Tibial artery (tissue), 4 donors: Measurements from ENCODE around the gene SPTB.

Source experiments
- DNase-seq, 2 donors: peaks; one replicate each; pipeline ENCODE4 v3.0.0-alpha.2; 2019
- H3K27ac ChIP-seq, 2 donors: fragments of 200-600 bp; sonication (generic) in 1 of 2; 1 replicate in 1 of 2; 2 replicates in 1 of 2; pipeline ENCODE4 v1.5.1; 2018 to 2019; ENCODE audit warnings: mild to moderate bottlenecking in 1 of 2
- H3K27me3 ChIP-seq, 2 donors: fragments of 200-600 bp; sonication (generic) in 1 of 2; one replicate each; pipeline versions ENCODE4 v1.5.1 to v1.6.0; 2016 to 2019
- H3K36me3 ChIP-seq, 3 donors: fragments of 200-600 bp; sonication (generic) in 2 of 3; one replicate each; pipeline ENCODE4 v1.5.1; 2016 to 2019; ENCODE audit warnings: mild to moderate bottlenecking in 2 of 3
- H3K4me1 ChIP-seq, 4 donors: fragments of 200-600 bp; sonication (generic) in 2 of 4; 1 replicate in 3 of 4; 2 replicates in 1 of 4; pipeline ENCODE4 v1.5.1; 2016 to 2019
- H3K4me3 ChIP-seq, 2 donors: fragments of 200-600 bp; sonication (generic) in 1 of 2; 1 replicate in 1 of 2; 2 replicates in 1 of 2; pipeline ENCODE4 v1.5.1; 2018 to 2019; ENCODE audit warnings: mild to moderate bottlenecking in 2 of 2
- H3K9me3 ChIP-seq, 3 donors: fragments of 200-600 bp; sonication (generic) in 1 of 3; one replicate each; pipeline ENCODE4 v1.5.1; 2016 to 2019
- intact Hi-C: fragments of 100-400 bp; cut with DNase I; formaldehyde crosslinking; loops from one replicate; pipeline ENCODE4 v1.15.0; 2023; ENCODE audit warnings: low total_unique reads
- TF ChIP-seq, protein P1 (sequence below), 2 experiments: fragments of 200-600 bp in 1 of 2; fragments of 450-650 bp in 1 of 2; IDR thresholded peaks; one replicate each; pipeline ENCODE4 v1.5.1; 2017 to 2019; ENCODE audit warnings: antibody characterized with exemption in 2 of 2, mild to moderate bottlenecking in 1 of 2, moderate library complexity in 1 of 2

The SPTB gene

DNA sequence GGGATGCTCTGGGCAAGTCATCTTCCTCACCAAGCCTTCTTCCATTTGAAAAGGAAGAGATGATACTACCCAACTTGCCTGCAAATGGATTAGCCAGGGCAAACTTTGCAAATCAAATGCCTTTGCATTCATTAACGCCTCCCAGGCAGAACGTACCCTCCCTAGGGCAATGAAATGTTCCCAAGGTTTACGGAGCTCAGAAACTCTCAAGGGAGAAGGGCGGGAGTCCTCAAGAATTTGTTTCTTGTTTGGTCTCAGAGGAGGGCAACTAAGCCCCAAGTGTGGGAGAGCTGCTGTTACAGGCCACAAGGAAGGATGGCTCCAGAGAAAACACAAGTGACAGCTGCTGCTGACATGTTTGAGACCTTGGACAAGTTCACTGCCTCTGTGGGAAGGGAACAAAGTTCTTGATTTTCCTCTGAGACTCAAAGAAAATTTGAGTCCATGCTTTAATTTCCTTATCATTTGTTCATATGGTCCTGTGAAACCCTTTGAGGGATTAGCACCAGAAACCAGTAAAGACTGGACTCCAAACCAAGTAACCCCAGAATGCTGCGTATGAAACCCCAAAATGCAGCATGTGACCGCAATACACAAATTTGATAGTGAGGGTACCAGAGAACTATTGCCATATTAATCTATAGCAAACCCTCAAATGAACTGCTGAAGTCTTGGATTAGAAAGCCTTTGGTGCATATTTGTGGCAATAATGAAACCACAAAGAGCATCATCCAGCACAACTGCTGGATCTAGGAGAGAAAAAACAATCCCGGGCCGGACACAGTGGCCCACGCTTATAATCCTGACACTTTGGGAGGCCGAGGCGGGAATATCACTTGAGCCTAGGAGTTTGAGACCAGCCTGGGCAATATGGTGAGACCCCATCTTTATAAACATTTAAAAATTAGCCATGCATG is 22.9 kb downstream of the SPTB start:
- H3K27me3 ChIP-seq: no peaks in the 10 kb centered on the region
- TF ChIP-seq, protein P1, sequence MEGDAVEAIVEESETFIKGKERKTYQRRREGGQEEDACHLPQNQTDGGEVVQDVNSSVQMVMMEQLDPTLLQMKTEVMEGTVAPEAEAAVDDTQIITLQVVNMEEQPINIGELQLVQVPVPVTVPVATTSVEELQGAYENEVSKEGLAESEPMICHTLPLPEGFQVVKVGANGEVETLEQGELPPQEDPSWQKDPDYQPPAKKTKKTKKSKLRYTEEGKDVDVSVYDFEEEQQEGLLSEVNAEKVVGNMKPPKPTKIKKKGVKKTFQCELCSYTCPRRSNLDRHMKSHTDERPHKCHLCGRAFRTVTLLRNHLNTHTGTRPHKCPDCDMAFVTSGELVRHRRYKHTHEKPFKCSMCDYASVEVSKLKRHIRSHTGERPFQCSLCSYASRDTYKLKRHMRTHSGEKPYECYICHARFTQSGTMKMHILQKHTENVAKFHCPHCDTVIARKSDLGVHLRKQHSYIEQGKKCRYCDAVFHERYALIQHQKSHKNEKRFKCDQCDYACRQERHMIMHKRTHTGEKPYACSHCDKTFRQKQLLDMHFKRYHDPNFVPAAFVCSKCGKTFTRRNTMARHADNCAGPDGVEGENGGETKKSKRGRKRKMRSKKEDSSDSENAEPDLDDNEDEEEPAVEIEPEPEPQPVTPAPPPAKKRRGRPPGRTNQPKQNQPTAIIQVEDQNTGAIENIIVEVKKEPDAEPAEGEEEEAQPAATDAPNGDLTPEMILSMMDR (IDR thresholded peaks at IDR 0.05): no peak
- H3K9me3 ChIP-seq: no peaks in the 10 kb centered on the region
- no peak for DNase-seq
- peaks cover 0 to 14% (median 2%) of the 10 kb centered on the region in 4 donors for H3K4me1 ChIP-seq
- H3K36me3 ChIP-seq: no peaks in the 10 kb centered on the region
- no peak overlapping the region for H3K27ac ChIP-seq
- intact Hi-C loops: no loop called here
- H3K4me3 ChIP-seq: no peak overlapping the region

DNA sequence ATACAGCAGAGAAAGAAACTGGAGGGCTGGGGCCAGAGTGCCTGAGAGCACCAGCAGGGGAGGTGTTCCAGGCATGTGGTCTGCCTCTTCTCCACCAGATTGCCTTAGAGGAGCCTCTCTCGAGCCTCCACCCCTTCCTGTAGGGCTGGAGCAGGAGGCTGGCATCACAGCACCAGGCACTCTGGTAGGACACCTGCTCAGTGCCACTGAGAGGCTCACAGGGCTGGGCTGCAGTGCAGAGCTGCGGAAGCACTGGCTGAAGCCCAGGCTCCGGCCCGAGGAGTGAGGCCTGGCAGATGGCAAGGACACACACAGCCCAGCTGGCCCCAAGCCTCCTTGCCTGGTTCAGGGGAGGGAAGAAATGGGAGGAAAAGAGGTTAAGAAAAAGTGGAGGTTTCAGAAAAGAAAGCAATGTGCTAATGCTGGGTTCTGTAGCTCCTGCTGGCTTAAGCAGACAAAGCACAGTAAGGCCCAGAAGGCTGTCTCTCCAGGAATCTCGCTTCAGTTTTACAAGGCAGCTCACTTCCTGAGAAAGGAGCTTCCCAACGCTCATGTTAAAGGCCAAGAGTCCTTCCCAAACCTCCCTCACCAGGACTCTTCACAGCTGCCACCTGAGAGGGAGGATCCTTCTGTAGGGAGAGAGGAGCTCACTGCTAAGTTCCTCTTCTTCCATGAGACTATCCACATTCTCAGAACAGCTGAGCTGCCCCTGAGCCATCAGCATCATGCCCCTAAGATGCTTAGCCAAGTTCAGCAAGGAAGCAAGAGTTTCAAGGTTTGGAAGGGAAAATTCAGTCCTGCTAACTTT is 23.8 kb downstream of the SPTB start:
- H3K36me3 ChIP-seq: no peaks in the 10 kb centered on the region
- no peaks in the 10 kb centered on the region for H3K27me3 ChIP-seq
- peak overlapping the region; percentile 5 to 43 for H3K27ac ChIP-seq
- H3K4me1 ChIP-seq: peaks cover 0 to 14% (median 2%) of the 10 kb centered on the region in 4 donors
- H3K9me3 ChIP-seq: no peaks in the 10 kb centered on the region
- no peak for DNase-seq
- TF ChIP-seq, protein P1 (IDR thresholded peaks at IDR 0.05): no peak
- intact Hi-C loops: no loop called here
- no peak overlapping the region for H3K4me3 ChIP-seq

DNA sequence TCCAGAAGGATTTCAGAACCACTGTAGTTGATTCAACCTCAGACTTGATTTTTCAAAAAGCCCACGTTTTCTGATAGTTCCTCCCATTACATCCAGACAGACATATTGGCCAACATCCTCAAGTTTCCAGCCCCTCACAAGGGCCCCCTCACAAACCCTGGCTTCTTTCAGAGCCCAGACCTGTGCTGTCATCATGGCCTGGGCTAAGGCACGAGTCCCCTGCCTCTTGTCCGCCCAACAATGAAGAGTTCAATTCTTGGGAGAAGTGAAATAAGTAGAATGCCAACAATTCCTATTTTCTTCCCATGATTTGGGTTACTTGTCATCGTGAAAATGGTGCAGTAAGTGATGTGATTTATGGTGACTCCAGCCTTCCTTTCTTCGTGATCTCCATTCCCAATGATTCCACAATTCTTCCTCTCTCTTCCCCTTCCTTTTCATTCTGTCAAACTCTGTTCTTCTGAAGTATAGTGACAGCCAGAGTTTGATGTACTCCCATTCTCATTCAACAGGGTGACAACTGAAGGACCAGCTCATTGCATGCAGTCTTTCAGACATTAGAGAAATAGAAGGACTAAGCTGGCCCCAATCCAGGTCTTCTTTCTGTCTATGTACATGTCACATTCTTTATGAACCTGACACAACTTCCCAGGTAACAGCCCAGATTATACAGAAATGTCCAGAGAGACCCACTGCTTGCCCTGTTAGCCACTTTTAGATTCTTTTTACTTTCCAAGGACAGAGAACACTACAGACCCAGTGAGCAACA is 29.2 kb downstream of the SPTB start:
- no peaks in the 10 kb centered on the region for H3K36me3 ChIP-seq
- intact Hi-C loops: no loop called here
- H3K27ac ChIP-seq: no peak overlapping the region
- DNase-seq: no peak
- no peaks in the 10 kb centered on the region for H3K9me3 ChIP-seq
- TF ChIP-seq, protein P1 (IDR thresholded peaks at IDR 0.05): no peak
- no peaks in the 10 kb centered on the region for H3K27me3 ChIP-seq
- H3K4me1 ChIP-seq: peaks cover 0 to 2% (median 0%) of the 10 kb centered on the region in 4 donors
- H3K4me3 ChIP-seq: no peak overlapping the region

DNA sequence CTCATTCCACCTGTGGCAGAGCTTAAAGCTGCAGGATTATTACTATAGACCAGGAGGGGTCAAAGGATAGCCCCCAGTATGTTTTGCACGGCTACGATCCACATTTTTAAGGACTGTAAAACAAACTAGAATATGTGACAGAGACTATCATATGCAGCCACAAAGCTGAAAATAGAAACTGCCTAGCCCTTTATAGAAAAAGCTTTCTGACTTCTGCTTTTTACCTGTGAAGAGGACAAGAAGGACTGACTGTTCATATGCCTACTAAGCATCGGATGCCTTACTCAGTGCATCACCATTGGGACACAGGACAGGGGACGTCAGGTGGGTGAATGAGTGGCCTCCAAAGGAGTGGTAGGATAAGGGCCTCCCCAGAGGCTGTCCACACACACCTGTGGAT is 29.8 kb downstream of the SPTB start:
- Histone ChIP-seq H3K9me3 (no peaks in the 10 kb centered on the region), H3K27ac (no peak overlapping the region), H3K4me3 (no peak overlapping the region), H3K27me3 (no peaks in the 10 kb centered on the region), H3K4me1 (no peaks in the 10 kb centered on the region), H3K36me3 (no peaks in the 10 kb centered on the region)
- TF ChIP-seq, protein P1 (IDR thresholded peaks at IDR 0.05): no peak
- intact Hi-C loops: no loop called here
- no peak for DNase-seq

DNA sequence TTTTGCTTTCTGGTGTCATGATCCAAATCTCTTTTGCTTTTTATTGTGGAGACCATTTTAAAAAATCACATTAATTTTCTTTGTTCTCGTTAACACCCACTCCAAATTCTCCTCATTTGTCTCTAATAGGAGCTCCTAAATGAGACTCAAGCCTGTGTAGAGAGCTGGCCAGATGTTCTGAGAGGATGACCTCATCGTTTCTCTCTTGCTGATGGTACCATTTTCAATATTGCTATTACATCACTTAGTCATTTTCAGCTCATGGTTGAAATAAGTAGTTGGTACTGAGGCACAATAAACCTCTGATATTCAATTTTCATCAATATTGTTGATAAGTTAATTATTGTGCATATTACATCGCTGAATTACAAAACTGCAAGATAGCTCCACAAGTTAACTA is 31.5 kb downstream of the SPTB start:
- no peaks in the 10 kb centered on the region for H3K9me3 ChIP-seq
- H3K27ac ChIP-seq: no peak overlapping the region
- peaks cover 0 to 9% (median 0%) of the 10 kb centered on the region in 4 donors for H3K4me1 ChIP-seq
- intact Hi-C loops: no loop called here
- no peaks in the 10 kb centered on the region for H3K27me3 ChIP-seq
- H3K36me3 ChIP-seq: no peaks in the 10 kb centered on the region
- TF ChIP-seq, protein P1 (IDR thresholded peaks at IDR 0.05): no peak
- DNase-seq: no peak
- no peak overlapping the region for H3K4me3 ChIP-seq
